HG02610 (cell line): ENCODE data around the gene TMEM255B.
"Not testable (repeated sequence)": the region's sequence is repeated elsewhere in the genome, so short reads cannot be mapped to it uniquely, and the experiment has no call there.

Experiments used
- ATAC-seq: cut with Tn5 transposase; IDR thresholded peaks from one replicate; pipeline ENCODE4 v1.9.1; 2021; ENCODE audit warnings: mild to moderate bottlenecking, moderate library complexity; ENCODE audit not compliant: unreplicated experiment

Gene TMEM255B

DNA sequence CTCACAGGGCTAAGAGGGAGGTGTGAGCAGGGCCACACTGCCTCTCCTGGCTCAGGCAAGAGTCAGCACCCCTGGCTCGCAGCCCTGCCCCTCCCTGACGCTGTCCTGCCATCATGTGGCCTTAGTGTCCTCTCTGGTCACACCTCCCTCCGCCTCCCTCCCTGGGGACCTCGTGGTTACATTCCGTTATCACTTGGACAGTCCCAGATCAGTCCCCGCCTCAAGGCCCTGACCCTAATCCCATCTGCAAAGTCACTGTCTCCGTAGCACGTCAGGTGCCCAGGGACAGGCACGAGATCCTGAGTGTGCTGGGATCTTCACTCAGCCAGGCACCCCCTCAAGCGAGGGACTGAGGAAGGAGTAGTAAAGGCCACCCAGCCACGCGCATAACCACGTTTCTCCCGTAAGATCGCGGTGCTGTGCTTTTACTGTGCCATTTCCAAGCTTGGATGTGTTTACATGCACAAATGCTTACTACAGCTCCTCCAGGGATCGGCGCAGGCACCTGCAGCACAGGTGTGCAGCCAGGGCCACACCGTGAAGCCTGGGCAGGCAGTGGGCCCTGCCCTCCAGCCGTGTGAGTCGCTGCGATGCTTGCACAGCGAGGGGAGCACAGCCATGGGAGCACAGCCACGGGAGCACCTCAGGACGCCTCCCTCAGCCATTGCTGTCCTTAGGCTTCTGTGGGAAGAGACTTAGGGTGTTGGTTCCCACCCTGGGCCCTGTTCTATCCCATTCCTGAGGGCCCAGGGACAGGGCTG, 10.7 kb upstream of the TMEM255B start:
- no peak for ATAC-seq

DNA sequence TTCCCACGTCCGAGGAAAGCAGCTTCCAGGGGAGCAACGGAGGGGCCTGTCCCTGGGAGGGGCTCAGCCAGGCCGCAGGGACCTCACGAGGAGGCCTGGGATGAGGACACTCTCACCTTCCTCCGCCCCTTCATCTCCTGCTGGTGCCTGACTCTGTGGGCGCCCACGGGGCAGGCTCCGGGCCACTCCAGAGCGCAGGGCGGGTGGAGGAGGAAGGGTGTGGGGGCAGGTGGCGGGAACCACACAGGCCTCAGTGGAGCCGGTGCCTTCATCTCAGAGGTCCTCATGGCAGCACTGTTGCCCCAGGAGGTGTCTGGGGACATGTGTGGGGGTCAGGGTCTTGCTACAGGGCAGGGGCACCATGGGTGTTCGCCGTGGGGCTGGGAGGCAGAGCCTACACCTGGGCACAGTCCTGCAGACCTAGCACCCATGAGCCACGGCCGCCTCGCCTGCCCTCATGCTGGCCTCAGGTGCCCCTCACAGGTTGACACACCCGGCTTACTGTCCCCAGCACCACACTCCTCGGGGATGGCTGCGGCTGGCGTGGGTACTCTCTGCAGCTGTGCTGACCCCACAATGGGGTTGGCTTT, 10.1 kb upstream of the TMEM255B start:
- ATAC-seq = no peak

DNA sequence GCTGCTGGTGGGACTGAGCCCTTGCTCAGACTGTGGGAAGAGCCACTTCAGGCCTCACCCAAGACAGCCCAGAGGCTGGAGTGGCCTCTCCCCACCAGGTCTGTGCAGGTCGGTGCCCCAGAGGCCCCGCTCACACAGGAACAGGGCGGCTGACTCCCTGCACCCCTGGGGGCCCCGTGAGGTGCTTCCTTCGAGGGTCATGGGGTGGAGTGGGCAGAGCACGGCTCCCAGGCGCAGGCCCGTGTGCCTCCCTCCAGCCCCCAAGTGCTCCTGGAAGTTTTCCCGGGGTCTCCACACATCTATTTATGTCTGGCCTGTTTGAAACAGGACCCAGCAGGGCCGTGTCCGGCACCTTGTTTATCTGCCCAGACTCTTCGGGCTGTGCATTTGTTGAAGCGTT, 9.5 kb upstream of the TMEM255B start:
- no peak for ATAC-seq

DNA sequence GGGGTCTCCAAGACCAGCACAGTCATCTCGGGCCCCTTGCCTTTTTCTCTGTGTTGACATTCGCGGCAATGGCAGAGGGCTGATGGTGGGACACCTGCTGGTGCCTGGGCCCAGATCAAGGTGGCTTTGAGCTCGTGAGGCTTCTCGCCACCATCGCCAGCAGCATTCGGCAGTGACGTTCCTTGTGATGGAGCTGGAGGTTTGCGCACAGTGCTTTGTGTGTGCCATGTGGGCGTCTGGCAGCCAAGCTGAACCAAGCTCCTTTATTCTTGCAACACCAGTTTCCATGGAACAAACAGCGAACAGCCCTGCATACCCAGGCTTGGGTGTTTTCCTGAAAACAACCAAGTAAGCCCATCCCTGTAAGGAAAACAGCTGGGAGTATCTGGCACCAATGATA, 9.1 kb upstream of the TMEM255B start:
- no peak for ATAC-seq

DNA sequence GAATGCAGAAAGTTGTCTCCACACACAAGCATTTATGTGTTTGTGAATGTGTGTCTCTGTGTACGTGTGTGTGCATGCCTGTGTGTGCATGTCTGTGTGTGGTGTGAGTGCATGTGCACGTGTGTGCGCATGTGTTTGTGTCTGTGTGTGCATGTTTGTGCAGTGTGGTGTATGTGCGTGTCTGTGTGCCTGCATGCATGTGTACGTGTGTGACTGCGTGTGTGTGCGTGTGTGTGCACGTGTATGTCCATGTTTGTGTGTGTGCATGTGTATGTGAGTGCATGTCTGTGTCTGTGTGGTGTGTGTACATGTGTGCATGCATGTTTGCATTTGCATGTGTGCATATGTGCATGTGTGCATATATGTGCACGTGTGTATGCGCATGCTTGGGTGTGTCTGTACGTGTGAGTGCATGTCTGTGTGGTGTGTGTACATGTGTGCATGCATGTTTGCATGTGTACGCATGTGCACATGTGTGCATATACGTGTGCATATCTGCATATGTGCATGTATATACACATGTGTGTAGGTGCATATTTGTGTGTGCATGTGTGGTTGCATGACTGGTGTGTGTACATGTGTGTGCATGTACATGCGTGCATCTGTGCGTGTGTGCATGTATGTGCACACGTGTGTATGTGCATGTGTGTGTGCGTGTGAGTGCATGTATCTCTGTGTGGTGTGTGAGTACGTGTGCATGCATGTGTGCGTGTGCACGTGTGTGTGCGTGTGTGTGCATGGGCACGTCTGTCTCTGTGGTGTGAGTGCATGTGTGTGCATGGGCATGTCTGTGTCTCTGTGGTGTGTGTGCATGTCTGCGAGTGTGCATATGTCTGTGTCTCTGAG, 8.2 kb upstream of the TMEM255B start:
- no peak for ATAC-seq

DNA sequence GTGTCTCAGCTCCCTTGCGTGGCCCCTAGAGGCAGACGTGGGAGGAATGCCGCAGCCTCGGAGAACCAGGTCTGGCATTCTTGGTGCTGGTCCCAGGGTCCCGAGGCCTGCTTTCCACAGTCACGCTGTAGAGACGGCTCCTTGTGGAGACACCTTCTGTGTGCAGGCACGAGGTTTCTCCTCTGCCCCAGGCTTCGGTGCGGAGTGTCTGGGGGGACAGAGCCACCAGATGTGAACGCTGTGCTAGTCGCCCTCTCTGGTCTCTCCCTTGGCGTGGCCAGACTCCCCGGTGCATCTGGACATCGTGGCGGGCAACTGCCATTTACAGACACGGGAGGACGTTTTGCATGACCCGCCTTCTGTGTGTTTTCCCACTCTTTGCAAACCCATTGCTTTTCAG, 7.5 kb upstream of the TMEM255B start:
- no peak for ATAC-seq

DNA sequence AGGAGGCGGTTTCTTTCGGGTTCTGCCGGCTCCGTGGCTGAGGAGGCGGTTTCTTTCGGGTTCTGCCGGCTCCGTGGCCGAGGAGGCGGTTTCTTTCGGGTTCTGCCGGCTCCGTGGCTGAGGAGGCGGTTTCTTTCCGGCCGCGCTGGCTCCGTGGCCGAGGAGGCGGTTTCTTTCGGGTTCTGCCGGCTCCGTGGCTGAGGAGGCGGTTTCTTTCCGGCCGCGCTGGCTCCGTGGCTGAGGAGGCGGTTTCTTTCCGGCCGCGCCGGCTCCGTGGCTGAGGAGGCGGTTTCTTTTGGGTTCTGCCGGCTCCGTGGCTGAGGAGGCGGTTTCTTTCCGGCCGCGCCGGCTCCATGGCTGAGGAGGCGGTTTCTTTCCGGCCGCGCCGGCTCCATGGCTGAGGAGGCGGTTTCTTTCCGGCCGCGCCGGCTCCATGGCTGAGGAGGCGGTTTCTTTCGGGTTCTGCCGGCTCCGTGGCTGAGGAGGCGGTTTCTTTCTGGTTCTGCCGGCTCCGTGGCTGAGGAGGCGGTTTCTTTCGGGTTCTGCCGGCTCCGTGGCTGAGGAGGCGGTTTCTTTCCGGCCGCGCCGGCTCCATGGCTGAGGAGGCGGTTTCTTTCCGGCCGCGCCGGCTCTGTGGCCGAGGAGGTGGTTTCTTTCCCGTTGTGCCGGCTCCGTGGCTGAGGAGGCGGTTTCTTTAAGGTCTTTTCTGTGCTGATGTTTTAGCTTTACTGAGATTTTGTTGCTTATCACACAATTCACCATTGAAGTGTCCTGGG, 6.6 kb upstream of the TMEM255B start:
- ATAC-seq = not testable (repeated sequence)

DNA sequence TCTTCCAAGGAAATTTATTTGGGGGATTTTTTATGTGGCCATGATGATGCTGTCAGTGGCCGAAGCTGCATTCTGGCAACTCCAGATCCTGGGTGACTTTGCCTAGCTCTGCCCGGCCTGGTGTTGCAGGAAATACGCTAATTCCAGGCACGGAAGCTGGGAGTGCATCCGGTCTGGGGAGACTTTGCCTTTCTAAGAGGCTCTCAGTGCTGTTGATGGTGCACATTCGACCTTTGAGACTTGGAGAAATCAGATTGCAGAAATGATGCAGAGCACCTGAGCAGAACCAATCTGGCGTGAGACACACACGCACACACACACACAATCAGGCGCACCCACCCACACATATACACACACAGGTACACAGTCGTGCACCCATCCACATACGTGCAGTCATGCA, 5.9 kb upstream of the TMEM255B start:
- no peak for ATAC-seq

DNA sequence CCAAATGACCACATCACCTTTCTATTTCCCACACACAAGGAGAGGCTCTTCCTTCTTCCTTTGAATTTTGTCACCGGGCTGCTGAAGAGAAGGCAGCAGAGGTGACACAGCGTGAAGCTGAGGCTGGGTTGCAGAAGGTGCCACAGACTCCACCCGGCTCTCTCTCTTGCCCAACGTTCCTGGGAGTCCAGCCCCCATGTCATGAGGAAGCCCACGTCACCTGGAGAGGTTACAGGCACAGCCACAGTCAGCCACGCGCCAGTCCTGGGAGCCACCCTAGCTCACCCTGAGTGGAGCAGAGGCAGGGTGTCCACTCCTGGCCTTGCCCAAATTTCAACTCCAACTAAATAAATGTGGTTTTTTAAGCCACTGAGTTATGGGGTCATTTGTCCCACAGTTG, 4.8 kb upstream of the TMEM255B start:
- no peak for ATAC-seq

DNA sequence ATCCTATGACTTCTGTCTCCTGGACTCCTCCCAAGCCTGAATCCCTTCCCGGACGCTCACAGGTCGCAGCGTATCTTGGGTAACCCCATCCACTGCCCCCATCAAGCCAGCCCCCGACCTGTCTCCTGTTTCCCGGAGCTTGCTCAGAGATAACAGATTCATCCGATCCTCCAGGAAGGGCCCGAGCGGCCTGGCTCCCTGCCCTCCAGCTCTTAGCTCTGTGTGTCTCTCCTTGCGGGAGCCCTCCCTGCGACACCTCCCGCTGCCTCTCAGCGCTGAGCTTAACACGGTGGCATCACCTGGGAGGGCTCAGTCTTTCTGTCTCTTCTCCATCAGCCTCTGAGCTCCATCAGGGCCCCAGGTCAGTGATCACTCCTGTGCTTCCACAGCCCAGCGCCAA, 4.3 kb upstream of the TMEM255B start:
- no peak for ATAC-seq

DNA sequence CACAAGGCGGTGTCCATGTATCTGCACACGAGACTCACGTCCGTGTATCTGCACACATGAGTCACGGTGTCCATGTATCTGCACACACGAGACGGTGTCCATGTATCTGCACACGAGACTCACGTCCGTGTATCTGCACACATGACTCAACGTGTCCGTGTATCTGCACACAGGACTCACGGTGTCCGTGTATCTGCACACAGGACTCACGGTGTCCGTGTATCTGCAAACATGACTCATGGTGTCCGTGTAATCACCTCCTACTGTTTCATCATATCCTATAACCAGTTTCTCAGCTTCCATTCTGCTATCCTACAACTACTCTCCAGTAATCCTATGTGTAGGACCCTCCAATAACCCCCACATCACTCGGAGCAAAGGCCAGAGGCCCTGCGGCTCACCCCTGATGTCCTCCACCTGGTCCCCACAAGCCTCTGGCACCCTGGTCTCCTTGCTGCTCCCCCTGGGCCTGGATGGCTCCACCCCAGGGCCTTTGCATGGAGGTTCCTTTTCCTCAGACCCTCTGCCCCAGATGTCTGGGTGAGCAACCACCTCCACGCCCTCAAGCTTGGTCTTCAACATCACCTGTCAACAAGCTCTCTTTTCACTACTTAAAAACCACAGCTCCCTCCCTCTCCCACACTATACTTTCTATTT, 2.5 kb upstream of the TMEM255B start:
- ATAC-seq = no peak

DNA sequence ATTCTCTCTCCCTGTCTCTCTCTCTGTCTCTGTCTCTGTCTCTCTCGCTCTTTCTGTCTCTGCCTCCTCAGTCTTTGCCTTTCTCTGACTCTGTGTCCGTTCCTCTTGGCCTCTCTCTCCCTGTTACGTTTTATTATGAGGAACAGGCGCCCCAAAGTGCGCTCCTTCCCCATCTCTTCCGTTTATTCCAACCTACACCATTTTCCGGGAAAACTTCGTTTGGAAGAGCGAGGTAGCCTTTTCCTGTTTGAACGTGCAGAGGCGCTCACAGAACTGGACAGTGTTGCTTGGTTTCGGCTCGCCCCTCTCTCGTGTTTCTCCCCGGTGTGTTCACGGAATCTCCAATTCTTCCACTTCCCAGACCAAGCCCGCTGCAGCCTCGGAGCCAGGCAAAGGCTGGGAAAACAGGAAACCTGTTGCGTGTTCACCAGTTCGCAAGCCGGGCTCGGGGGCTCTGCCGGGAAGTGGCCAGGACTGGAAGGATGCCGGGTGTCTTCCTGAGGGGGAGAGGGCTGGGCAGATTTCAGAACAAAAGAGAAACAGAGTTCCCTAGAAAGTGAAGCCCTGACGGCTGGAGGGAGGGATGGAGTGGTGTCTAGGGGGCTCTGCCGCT, 605 bp downstream of the TMEM255B start:
- ATAC-seq = no peak

DNA sequence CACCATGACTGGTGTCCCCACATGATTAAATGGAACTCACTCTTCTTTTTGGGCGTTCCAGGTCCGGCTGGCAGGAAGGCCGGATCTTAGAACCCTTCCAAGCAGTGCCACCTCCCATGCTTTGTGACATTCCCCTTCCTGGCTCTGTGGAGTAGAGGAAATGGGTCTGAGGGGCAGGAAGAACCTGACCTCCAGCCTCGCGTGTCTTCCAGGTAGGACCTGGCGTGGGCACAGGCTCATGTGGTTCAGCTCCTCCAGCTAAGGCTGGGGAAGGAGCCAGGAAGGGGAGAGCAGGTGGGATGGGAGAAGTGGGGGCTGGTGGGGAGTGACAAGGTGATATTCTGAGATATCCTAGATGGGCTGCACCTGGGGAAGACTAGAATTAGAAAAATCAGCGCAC, 2.1 kb downstream of the TMEM255B start:
- ATAC-seq = no peak

DNA sequence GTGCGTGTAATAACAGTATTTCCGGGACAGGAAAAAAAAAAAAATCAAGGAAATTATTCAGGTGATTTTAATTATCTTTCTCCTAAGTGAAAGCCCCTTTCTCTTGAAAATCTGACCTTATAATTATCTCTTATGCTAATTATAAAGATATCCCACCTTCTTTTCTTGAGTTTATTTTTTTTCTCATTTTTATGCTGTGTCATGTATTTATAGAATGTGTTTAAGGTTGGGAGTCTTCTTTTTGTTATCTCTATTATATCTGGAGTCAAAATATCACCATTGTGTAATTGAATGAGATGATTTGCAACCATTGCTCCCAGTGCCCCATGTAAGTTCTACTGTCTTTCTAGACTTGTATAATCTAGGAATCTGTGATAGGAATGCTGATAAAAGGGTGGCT, 3.0 kb downstream of the TMEM255B start:
- ATAC-seq = no peak

DNA sequence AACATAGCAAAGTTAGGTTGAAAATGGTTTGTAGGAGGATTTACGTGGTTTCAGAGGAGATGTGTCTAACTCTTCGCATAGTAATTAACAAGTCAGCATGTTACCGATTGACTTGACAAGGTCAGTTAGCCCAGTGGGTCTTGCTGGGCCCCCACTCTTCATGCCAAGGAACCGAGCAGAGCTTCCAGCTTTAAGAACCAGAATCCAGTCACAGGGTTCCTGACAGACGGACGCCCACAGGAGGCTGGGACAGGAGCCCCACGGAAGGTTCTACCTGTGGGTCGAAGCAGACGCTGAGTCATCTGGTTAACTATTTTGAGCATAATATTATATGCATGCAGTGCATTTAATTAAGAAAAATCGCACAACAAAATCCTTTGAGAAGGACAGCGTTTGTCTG, 3.5 kb downstream of the TMEM255B start:
- ATAC-seq = no peak

DNA sequence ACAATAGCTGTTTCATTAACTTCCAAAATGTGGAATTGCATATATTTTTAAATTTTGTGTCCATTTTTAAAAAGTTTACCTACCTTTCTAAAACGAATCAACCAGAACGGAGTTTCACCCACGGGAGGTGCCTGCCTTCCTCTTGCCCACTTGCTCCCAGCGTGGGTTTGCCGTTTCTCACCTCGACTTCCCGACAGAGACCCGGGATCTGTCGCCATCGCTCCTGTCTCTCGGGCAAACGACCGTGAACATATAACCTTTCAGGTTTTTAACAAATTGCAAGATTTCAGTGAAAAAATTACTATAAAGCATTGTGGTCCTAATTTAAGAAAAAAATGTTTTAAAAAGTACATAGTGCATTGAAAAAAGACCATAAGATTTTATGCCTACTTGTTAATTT, 4.2 kb downstream of the TMEM255B start:
- no peak for ATAC-seq

DNA sequence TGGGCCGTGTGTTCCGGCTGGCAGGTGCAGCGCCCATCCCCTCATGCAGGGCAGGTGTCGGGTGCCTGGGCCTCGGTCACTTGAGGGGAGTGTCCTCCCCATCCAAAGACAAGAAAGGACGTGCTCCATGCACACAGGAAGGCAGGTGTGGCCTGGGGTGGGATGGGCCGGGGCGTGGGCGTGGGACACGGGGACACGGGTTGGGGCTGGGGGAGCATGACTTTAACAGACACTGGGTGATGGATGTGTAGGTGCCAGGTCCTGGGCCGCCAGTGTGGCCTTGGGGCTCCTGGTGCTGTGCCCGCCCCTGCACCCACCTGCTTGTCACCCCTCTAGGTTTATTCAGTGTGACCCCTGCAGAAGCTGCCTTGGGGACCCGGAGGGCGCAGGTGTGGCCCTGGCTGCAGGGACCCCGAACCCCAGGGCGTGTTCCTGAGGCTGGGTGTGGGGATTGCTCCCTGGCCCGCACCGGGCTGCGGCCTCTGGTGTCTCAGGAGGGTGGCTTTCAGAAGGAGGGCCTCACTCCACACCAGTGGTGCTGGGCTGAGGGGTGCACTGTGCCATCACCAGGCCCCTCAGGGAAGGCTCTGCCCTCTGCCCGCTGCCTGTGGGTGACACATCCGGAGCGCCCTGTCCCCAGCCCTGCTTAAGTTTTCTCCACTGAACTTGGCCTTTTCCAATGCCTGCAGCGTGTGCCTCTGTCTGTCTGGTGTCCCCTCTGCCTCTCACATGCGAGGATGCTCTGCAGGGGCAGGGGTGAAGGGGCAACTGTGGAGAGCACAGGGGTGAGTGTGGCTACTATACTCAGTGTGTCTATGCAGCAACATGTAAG, 5.2 kb downstream of the TMEM255B start:
- ATAC-seq = no peak

DNA sequence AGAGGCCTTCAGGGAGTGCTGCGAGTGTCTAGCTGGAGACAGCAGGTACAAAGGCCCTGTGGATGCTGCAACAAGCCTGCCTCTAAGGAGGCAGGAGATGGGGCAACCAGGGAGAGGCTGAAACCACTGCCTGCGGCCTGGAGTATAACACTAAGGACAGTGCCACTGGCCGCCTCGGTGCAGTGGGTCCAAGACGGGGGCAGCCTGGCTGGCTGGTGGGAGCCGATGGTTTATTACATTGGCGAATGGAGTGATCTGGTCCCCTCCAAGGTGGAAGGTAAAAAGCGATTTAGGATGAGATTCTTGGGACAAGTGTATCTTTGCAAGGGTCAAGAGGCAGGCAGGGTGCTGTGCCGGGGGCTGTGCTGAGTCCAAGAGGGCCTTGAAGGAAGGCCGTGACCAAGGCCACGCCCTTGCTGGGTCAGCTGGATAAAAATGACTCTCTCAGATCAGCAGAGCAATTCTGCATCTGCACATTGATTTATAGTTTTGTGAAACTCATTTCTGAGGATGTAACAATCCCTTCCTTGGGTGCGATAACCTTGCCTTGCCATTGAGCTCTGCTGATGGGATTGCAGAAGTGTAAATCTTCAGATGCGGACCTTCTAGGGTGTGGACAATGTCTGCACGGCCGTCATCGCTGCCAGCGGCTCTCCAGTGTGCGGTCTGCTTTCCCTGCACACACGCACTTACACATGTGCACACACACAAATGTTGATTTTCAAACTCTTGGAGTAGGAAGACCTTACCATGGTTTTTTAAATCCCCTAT, 6.0 kb downstream of the TMEM255B start:
- ATAC-seq = no peak

DNA sequence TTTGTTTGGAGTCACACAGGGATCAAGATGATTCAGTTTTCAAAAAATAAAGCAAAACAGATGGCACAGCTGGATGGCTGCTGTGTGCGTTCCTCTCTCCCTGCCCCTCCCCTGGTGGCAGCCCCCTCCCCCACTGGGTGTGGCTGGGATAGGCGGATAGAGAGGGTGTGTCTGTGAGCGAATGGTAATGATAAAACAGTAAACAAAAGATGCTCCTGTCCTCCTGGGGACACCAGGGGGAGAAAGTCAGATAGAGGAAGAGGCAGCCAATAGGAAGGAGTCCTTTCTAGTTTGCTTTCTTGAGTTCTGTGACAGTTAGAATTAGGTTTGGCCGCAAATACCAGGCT, 6.5 kb downstream of the TMEM255B start:
- ATAC-seq = no peak
